Calu3 (cell line): ENCODE data around the gene GNB2. TPM values are rescaled to one million over a fixed set of nuclear protein-coding genes. Genes with fewer than 3 reads are reported as not detected.

Experiments
- BruUV-seq: library from RNA; stranded (reverse); fragments of 400-500 nt; replicated peaks from 2 replicates; lab custom pipeline; 2021; lab: Mats Ljungman, UMichigan
- CTCF ChIA-PET: fragments of 300-600 bp; sonication (Branson Sonifier 250); formaldehyde crosslinking; loops from one replicate; lab custom pipeline; 2022; ENCODE audit warnings: antibody characterized with exemption; lab: Charles Lee
- DNase-seq: peaks from one replicate; pipeline ENCODE4 v3.0.0; 2022
- H3K27ac Mint-ChIP-seq: one replicate; pipeline ENCODE4 v1.8.0; 2022; ENCODE audit warnings: mixed read lengths; ENCODE audit not compliant: unreplicated experiment
- H3K27me3 Mint-ChIP-seq: one replicate; pipeline ENCODE4 v1.8.0; 2022; ENCODE audit warnings: mixed read lengths; ENCODE audit not compliant: unreplicated experiment
- H3K36me3 Mint-ChIP-seq: one replicate; pipeline ENCODE4 v1.8.0; 2022; ENCODE audit warnings: mild to moderate bottlenecking, moderate library complexity, mixed read lengths; ENCODE audit not compliant: insufficient read depth, unreplicated experiment
- H3K4me1 Mint-ChIP-seq: one replicate; pipeline ENCODE4 v1.8.0; 2022; ENCODE audit warnings: mild to moderate bottlenecking, low read depth, mixed read lengths; ENCODE audit not compliant: unreplicated experiment
- H3K4me3 Mint-ChIP-seq: one replicate; pipeline ENCODE4 v1.8.0; 2022; ENCODE audit warnings: mild to moderate bottlenecking, low read depth, moderate library complexity, mixed read lengths; ENCODE audit not compliant: unreplicated experiment
- H3K9me3 Mint-ChIP-seq: one replicate; pipeline ENCODE4 v1.8.0; 2022; ENCODE audit warnings: low read depth, mixed read lengths; ENCODE audit not compliant: unreplicated experiment
- intact Hi-C: fragments of 100-400 bp; cut with micrococcal nuclease; formaldehyde crosslinking; loops from one replicate; pipeline ENCODE4 v1.10.0; 2022; ENCODE audit not compliant: unreplicated experiment
- total RNA-seq: library from RNA; stranded (reverse); gene quantifications from 2 replicates; pipeline ENCODE4 v1.2.3, GENCODE V29; 2022
- TF ChIP-seq, protein P1 (sequence below): fragments of 200-600 bp; IDR thresholded peaks from one replicate; pipeline ENCODE4 v1.8.0; 2022; ENCODE audit warnings: antibody characterized with exemption; ENCODE audit not compliant: unreplicated experiment

Gene GNB2
- total RNA-seq, 1 experiment from 2014 or later = 134 TPM

DNA sequence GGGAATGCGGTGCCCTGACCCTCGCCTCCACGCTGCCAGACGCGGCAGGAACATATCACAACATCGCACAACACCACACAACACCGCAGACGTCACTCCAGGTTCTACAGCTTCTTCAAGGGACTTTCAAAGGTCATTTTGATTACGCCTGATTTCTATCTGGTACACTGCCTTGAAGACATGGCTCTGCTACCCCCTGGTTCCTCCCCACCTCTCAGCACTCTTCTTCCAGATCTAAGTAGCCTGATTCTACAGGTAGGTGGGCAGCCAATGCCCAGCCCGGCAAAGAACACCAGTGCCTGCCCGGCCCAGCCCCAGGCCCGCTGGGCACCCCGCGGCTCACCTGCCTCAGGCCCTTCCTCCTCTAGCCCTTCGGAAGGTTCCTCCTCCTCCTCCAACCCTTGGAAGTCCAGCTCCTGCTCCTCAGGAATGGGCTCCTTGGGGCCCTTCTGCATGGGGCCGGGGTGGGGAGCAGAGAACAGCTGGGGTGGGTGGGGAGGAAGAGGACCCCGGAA, 12.1 kb downstream of the GNB2 start:
- H3K27ac Mint-ChIP-seq = no peak overlapping the region
- no peak overlapping the region for H3K4me3 Mint-ChIP-seq
- intact Hi-C loops = no loop called here
- TF ChIP-seq, protein P1, sequence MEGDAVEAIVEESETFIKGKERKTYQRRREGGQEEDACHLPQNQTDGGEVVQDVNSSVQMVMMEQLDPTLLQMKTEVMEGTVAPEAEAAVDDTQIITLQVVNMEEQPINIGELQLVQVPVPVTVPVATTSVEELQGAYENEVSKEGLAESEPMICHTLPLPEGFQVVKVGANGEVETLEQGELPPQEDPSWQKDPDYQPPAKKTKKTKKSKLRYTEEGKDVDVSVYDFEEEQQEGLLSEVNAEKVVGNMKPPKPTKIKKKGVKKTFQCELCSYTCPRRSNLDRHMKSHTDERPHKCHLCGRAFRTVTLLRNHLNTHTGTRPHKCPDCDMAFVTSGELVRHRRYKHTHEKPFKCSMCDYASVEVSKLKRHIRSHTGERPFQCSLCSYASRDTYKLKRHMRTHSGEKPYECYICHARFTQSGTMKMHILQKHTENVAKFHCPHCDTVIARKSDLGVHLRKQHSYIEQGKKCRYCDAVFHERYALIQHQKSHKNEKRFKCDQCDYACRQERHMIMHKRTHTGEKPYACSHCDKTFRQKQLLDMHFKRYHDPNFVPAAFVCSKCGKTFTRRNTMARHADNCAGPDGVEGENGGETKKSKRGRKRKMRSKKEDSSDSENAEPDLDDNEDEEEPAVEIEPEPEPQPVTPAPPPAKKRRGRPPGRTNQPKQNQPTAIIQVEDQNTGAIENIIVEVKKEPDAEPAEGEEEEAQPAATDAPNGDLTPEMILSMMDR = no peak
- no peak for DNase-seq
- H3K4me1 Mint-ChIP-seq = no peaks in the 10 kb centered on the region
- H3K9me3 Mint-ChIP-seq = no peaks in the 10 kb centered on the region
- CTCF ChIA-PET = no interaction called here
- peaks cover 38% of the 10 kb centered on the region for H3K36me3 Mint-ChIP-seq
- no TSS peak for BruUV-seq
- H3K27me3 Mint-ChIP-seq = no peaks in the 10 kb centered on the region

DNA sequence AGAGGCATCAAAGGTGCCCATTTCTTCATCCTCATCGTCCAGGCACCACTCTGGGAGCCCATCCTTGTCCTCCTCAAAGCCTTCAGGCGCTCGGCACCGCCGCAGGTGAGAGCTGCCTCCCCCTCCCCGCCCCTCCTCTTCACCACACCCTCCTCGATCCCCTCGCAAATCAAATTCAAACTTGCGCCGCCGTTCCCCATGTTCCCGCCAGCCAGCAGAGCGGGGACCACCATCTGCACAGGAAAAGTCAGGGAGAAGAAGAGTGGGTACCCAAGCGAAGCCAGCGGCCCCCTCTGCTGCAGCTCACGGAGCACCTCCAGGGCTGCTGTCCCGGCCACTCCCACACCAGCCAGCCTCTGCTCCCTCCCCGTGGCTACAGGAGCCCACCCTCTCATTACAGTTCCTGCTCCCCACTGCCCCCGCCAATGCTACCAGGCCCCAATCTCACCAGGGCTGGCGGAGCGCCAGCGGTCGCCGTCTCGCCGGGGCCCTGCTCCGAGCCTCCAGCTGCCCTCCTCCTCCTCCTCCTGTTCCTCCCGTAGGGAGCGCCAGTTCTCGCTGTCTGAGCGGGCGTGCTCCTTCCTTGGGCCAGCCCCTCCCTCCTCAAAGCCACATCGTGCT, 12.8 kb downstream of the GNB2 start:
- H3K36me3 Mint-ChIP-seq = peaks cover 33% of the 10 kb centered on the region
- H3K9me3 Mint-ChIP-seq = no peaks in the 10 kb centered on the region
- DNase-seq = no peak
- H3K4me1 Mint-ChIP-seq = no peaks in the 10 kb centered on the region
- CTCF ChIA-PET = no interaction called here
- no TSS peak for BruUV-seq
- no peaks in the 10 kb centered on the region for H3K27me3 Mint-ChIP-seq
- intact Hi-C loops = no loop called here
- H3K4me3 Mint-ChIP-seq = no peak overlapping the region
- H3K27ac Mint-ChIP-seq = no peak overlapping the region
- TF ChIP-seq, protein P1 = no peak

DNA sequence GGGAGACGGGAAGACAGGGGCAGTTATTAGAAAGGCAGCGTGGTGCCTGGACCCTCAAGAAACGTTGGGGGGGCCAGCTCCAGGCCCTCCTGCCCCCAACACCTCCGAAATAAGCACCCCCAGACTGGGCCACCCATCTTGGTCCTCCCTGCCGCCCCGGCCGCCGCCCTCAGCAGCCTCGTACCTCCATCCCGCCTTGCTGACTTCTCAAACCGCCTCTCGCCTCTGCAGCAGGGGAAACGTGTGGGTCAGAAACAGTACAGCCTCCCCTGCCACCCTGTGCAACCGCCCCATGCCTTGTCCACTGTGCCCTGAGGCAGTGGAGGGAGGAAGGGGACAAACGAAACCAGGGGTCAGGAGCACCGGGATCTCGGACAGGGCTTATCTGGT, 13.3 kb downstream of the GNB2 start:
- no peaks in the 10 kb centered on the region for H3K27me3 Mint-ChIP-seq

DNA sequence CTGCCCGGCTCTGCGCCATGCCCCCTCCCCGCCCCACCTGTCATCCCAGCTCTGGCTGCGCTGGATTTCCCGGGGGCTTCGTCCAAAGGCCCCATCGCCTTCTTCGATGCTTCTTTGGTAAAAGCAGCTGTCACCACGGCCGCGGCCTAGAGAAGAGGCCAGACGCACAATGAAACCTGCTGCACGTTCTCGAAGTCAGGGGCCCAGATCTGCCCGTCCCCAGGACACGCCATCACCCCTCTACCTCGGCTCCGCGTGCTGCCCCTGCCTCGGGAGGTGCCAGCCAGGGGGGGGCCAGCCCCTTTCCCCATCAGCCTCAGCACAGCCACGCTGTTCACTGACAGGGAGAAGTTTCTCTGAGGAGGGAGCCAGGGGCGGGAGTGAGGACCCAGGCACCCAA, 13.7 kb downstream of the GNB2 start:
- Mint-ChIP-seq H3K36me3 (peaks cover 30% of the 10 kb centered on the region), H3K4me3 (no peak overlapping the region), H3K4me1 (no peaks in the 10 kb centered on the region), H3K9me3 (no peaks in the 10 kb centered on the region), H3K27me3 (no peaks in the 10 kb centered on the region), H3K27ac (no peak overlapping the region)
- CTCF ChIA-PET = no interaction called here
- BruUV-seq = no TSS peak
- intact Hi-C loops = no loop called here
- no peak for DNase-seq
- TF ChIP-seq, protein P1 = no peak

More for the DNA sequence above, 13.3 kb downstream of the GNB2 start:
- no peak overlapping the region for H3K4me3 Mint-ChIP-seq
- BruUV-seq = no TSS peak
- H3K36me3 Mint-ChIP-seq = peaks cover 31% of the 10 kb centered on the region
- no peaks in the 10 kb centered on the region for H3K9me3 Mint-ChIP-seq
- CTCF ChIA-PET = no interaction called here
- intact Hi-C loops = no loop called here
- H3K4me1 Mint-ChIP-seq = no peaks in the 10 kb centered on the region
- no peak for DNase-seq
- TF ChIP-seq, protein P1 = no peak
- no peak overlapping the region for H3K27ac Mint-ChIP-seq
